A549 treated with ZK216348 at 1 μM for 4 hours (cell line): ENCODE measurements around the gene NBPF3. TPM values are rescaled to one million over a fixed set of nuclear protein-coding genes. Genes with fewer than 3 reads are reported as not detected.

Experiments
- total RNA-seq: library from RNA; stranded (reverse); fragments of 200-300 nt; extraction: Qiagen RNA extraction; gene quantifications from 5 replicates; pipeline ENCODE4 v1.2.3, GENCODE V29; 2022; ENCODE audit warnings: low read depth

The NBPF3 gene, protein sequence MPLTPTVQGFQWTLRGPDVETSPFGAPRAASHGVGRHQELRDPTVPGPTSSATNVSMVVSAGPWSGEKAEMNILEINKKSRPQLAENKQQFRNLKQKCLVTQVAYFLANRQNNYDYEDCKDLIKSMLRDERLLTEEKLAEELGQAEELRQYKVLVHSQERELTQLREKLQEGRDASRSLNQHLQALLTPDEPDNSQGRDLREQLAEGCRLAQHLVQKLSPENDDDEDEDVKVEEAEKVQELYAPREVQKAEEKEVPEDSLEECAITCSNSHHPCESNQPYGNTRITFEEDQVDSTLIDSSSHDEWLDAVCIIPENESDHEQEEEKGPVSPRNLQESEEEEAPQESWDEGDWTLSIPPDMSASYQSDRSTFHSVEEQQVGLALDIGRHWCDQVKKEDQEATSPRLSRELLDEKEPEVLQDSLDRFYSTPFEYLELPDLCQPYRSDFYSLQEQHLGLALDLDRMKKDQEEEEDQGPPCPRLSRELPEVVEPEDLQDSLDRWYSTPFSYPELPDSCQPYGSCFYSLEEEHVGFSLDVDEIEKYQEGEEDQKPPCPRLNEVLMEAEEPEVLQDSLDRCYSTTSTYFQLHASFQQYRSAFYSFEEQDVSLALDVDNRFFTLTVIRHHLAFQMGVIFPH
- total RNA-seq, result 5.4 to 8.3 TPM (median 6.7 TPM) in 5 replicates

DNA sequence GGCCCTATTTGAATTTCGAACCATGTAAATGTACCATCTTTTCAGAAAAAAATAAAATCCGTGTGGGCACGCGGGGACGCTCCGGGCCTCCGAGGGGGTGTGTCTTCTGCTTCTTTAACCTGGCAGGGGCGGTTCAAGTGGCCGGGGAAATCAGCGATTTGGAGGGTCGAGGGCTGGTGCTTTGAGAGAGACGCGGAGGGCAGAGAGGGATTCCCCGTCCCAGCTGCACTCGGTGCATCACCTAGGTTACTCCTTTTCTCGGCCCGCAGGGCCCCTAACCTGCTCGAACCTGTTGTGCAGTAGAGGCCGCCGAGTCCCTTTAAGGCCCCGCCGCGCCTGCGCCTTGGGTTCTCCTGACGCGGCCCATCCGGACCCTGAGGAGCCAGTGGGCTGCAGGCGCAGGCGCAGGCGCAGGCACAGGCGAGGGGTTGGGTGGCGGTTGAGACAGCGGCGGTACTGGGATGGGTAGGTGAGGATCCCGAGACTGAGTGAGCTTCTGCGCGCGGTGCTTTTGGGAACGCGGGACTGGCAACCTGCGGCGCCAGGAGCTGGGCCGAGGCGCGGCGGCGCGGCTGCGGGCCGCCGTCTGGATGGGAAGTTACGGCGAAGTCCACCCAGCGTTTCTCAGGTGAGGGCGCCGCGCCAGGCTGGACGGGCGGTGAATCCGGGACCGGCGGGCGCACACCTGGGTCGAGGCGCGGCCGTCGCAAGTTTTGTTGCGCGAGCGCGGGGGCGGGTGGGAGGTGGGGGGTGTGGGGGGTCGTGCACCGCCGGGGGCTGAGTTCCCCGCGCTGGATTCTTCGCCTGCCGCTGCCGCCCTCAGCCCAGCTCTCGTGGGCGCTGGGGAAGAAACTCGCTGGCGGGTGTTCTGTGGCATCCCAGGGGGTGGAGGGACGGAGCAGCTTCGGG lies at the start of gene NBPF3:
Gene NBPF3, plus strand, starts transcription at position 417 of the 909 bp plus-strand sequence. CDS start 4,950 bp downstream, outside the sequence.

GRCh38 chr1:21509351-21510112 lies 69.6 kb downstream of the NBPF3 start, which contains the start of gene ALPL:
ALPL (plus strand) TSS chr1:21509423; CDS start chr1:21554082, 44,659 bp downstream.

Other genes with a start within 250 kb of the NBPF3 start
- gene ECE1, start 149.7 kb upstream of the NBPF3 start, total RNA-seq, result 44.9 to 71.9 TPM (median 63.1 TPM) in 5 replicates
- 0.14 to 0.68 TPM (median 0.41 TPM) in 5 replicates for gene ALPL, start 69.3 kb downstream of the NBPF3 start, total RNA-seq
- 7.1 to 13.2 TPM (median 12.7 TPM) in 5 replicates for gene RAP1GAP, start 229.2 kb downstream of the NBPF3 start, total RNA-seq